ENCODE results near the gene WDR12.
A peak's percentile ranks its signal among the peaks of the same experiment; 100 is the strongest.

WDR12 gene

GRCh38 chr2:202842690-202843089 lies 68.8 kb downstream of the WDR12 start:
- TF ChIP-seq FOXA1 (IDR thresholded peaks at IDR 0.05): no peak
- no peak for TF ChIP-seq FOXK2 (IDR thresholded peaks at IDR 0.05)
- no peak for TF ChIP-seq BHLHE40 (IDR thresholded peaks at IDR 0.05; ENCODE audit: borderline replicate concordance)
- TF ChIP-seq ZNF384 (IDR thresholded peaks at IDR 0.05): no peak
- TF ChIP-seq PKNOX1 (IDR thresholded peaks at IDR 0.05): no peak
- no peak for TF ChIP-seq SUZ12 (IDR thresholded peaks at IDR 0.05)
- no peak for TF ChIP-seq FOXM1 (IDR thresholded peaks at IDR 0.05; ENCODE audit: borderline replicate concordance)
- TF ChIP-seq NFRKB (IDR thresholded peaks at IDR 0.05): no peak
- TF ChIP-seq L3MBTL2 (conservative IDR thresholded peaks at IDR 0.05): no peak
- no peak for DNase-seq (ENCODE audit: extremely low spot score)
- POLR2A ChIA-PET: no interaction called here
- CTCF ChIA-PET: interaction anchor here (0.6 kb wide), 1 partner anchor 150 kb away, joined by 3 read pairs; no protein-coding TSS in a partner anchor

GRCh38 chr2:202841090-202841867 lies 70.2 kb downstream of the WDR12 start:
- ChIA-PET POLR2A (no interaction called here), CTCF (no interaction called here)
- TF ChIP-seq L3MBTL2 (conservative IDR thresholded peaks at IDR 0.05): no peak
- no peak for DNase-seq (ENCODE audit: extremely low spot score)

- DNase-seq (ENCODE audit: extremely low spot score): peak; percentile 65
- no peak for TF ChIP-seq BHLHE40 (IDR thresholded peaks at IDR 0.05; ENCODE audit: borderline replicate concordance)
- no peak for TF ChIP-seq ARNT (IDR thresholded peaks at IDR 0.05)
- no peak for TF ChIP-seq ELF4 (IDR thresholded peaks at IDR 0.05)
- TF ChIP-seq ZNF384 (IDR thresholded peaks at IDR 0.05): no peak
- POLR2A ChIA-PET: no interaction called here
- CTCF ChIA-PET: interaction anchor here (0.5 to 0.6 kb wide), 4 partner anchors 17 to 239 kb away, joined by 3 read pairs; no protein-coding TSS in a partner anchor
These were observed 79.9 kb downstream of the WDR12 start for GRCh38 chr2:202831242-202832220.

- no peak for DNase-seq (ENCODE audit: extremely low spot score)
- TF ChIP-seq FOXA1 (IDR thresholded peaks at IDR 0.05): no peak
- TF ChIP-seq ZNF384 (IDR thresholded peaks at IDR 0.05): no peak
- no peak for TF ChIP-seq FOXK2 (IDR thresholded peaks at IDR 0.05)
- TF ChIP-seq HDGF (IDR thresholded peaks at IDR 0.05; ENCODE audit: borderline replicate concordance): no peak
- no peak for TF ChIP-seq FOXM1 (IDR thresholded peaks at IDR 0.05; ENCODE audit: borderline replicate concordance)
- TF ChIP-seq BHLHE40 (IDR thresholded peaks at IDR 0.05; ENCODE audit: borderline replicate concordance): no peak
- no peak for TF ChIP-seq CTBP1 (IDR thresholded peaks at IDR 0.05; ENCODE audit: borderline replicate concordance)
- TF ChIP-seq SUZ12 (IDR thresholded peaks at IDR 0.05): no peak
- no peak for TF ChIP-seq LEF1 (IDR thresholded peaks at IDR 0.05; ENCODE audit: borderline replicate concordance)
- TF ChIP-seq L3MBTL2 (conservative IDR thresholded peaks at IDR 0.05): no peak
- no peak for TF ChIP-seq TARDBP (IDR thresholded peaks at IDR 0.05)
- CTCF ChIA-PET: interaction anchor here (0.6 kb wide), 1 partner anchor 473 kb away, joined by 3 read pairs; no protein-coding TSS in a partner anchor
- POLR2A ChIA-PET: no interaction called here
These were observed 86.6 kb downstream of the WDR12 start for GRCh38 chr2:202824901-202825300.
